Ovary (tissue), 9 donors: ENCODE measurements around the gene JADE2. TPM values are rescaled to one million over a fixed set of nuclear protein-coding genes. Genes with fewer than 3 reads are reported as not detected.

ENCODE experiments used
- DNase-seq, 5 donors: peaks; one replicate each; pipeline ENCODE4 v3.0.0-alpha.2; 2019 to 2020
- H3K27ac ChIP-seq, 2 donors: fragments of 200-600 bp; one replicate each; pipeline versions ENCODE4 v1.5.1 to v1.8.0; 2019 to 2022
- H3K27me3 ChIP-seq: fragments of 200-600 bp; one replicate; pipeline ENCODE4 v1.8.0; 2022
- H3K36me3 ChIP-seq: fragments of 200-600 bp; sonication (generic); one replicate; pipeline ENCODE4 v1.5.1; 2019
- H3K4me1 ChIP-seq: one replicate; pipeline ENCODE4 v1.8.1; 2013; ENCODE audit warnings: mild to moderate bottlenecking, moderate library complexity; ENCODE audit not compliant: insufficient read depth
- H3K4me3 ChIP-seq: fragments of 200-600 bp; sonication (generic); one replicate; pipeline ENCODE4 v1.5.1; 2017
- H3K9me3 ChIP-seq, 2 donors: fragments of 200-600 bp in 1 of 2; sonication (generic) in 1 of 2; one replicate each; pipeline versions ENCODE4 v1.5.1 to v1.8.1; 2013 to 2019; ENCODE audit warnings: mild to moderate bottlenecking in 1 of 2, moderate library complexity in 1 of 2
- EP300 ChIP-seq: sonication (generic); formaldehyde crosslinking; IDR thresholded peaks from one replicate; pipeline ENCODE4 v1.6.1; 2017; ENCODE audit warnings: antibody characterized with exemption
- POLR2A ChIP-seq: fragments of 450-650 bp; IDR thresholded peaks from one replicate; pipeline ENCODE4 v1.6.1; 2017; ENCODE audit warnings: antibody characterized with exemption, mild to moderate bottlenecking, moderate library complexity
- WGBS, 3 donors: extraction: QIAGEN DNeasy Blood & Tissue Kit in 1 of 3; methylation state at CpG; one replicate each; pipeline versions ENCODE4 v1.1.5 to v1.1.7; 2013 to 2017; 5-methylcytosine and 5-hydroxymethylcytosine counted together
- intact Hi-C, 4 donors: fragments of 100-400 bp; cut with DNase I; formaldehyde crosslinking; loops; one replicate each; pipeline versions ENCODE4 v1.11.0 to v1.15.1; 2022 to 2023
- polyA plus RNA-seq, 2 donors: library from polyadenylated mRNA; stranded (reverse); fragments of 200-250 nt in 1 of 2; fragments of 350-450 nt in 1 of 2; fragmentation: Illumina TruSeq in 1 of 2; extraction: RNeasy Lipid Tissue Mini Kit (QIAGEN cat#74804) in 1 of 2; gene quantifications; one replicate each; pipeline ENCODE4 v1.2.3, GENCODE V29; 2013 to 2014
- total RNA-seq, 7 donors: library from RNA; depleted of rRNA in 2 of 7; stranded (reverse); fragments of >200 nt in 2 of 7; fragmentation: NEBNext Ultra II Directional in 3 of 7; extraction: Animal tissue kit (Norgen Biotek cat#: 25700) in 3 of 7; gene quantifications; one replicate each; pipeline versions ENCODE4 v1.1.0 to v1.2.4, GENCODE V29; 2016 to 2023
- TF ChIP-seq, protein P1 (sequence below), 3 donors: fragments of 450-650 bp in 2 of 3; fragments of 200-600 bp in 1 of 3; IDR thresholded peaks; one replicate each; pipeline versions ENCODE4 v1.5.1 to v1.8.0; 2016 to 2022; ENCODE audit warnings: antibody characterized with exemption in 3 of 3, mild to moderate bottlenecking in 1 of 3
- donor health status: DM: no; HTN: no; CAD: no; lungs with moderate emphysema.
- donor health status: DM: no; HTN: no; CAD: no.
- donor health status: Bipolar disorder and iron deficiency.
- donor health status: DM: yes; HTN: yes; CAD: no.
- donor health status: DM: no; HTN: no; CAD: no.
- donor health status: DM: yes; HTN: yes; CAD: no.

The JADE2 gene
- total and polyA plus RNA-seq, 9 donors: 23.2 to 82.9 (median 66.0) TPM

DNA sequence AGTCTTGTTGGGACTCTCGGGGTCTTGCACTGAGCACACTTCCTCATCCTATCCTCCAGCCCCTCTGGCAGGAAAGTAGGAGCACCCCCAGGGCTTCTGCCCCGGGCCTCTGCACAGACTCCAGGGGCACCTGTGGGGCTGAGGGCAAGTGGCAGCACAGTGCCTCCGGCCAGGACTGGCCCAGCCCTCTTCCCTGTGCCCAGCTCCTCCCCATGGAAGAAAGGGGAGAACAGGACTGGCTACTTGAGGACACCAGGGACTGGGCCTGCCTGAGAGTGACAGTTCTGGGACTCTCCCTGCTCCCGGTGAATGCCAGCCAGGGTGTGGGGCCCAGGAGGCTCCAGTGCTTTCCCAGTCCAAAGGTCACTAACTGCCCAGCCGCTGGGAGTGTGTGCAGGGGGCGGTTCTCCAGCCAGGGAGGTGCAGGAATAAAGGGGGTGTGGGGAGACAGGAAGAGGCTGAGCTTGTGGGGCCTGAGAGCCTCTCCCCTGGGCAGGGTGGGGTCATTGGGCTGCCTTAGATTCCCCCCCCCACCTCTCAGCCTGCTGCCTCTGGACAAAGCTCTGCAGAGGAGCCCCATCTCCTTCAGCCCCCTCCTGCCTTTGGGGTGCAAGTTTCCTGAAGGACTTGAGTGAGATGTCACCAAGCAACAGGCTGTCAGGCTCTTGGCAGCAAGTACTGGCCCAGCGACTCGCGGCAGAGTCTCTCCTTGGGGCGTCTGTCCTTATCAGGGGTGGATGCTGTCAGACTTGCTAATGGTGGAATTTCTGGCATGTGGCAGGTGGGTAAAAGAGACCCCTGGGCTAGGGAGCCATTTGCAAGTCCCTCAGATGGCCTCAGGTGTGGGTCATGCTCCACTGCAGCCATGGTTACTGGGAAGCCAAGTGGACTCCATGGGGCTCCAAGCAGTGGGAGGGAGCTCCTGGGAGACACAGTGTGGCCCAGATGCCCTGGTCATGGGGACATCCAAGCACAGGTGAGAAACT lies 19.1 kb upstream of the JADE2 start:
- intact Hi-C loops: no loop called here
- Histone ChIP-seq H3K9me3 (no peaks in the 10 kb centered on the region), H3K27ac (no peak overlapping the region), H3K36me3 (no peaks in the 10 kb centered on the region), H3K4me1 (peaks cover 7% of the 10 kb centered on the region), H3K4me3 (peak overlapping the region; percentile 22), H3K27me3 (no peaks in the 10 kb centered on the region)
- DNase-seq: peak in 2 of 5 donors; percentile 38 to 39
- 66 to 69% (median 68%) methylated on average over 10 of the region's 10 CpGs for WGBS, 3 donors
- TF ChIP-seq POLR2A (no peak), EP300 (no peak)
- TF ChIP-seq, protein P1, sequence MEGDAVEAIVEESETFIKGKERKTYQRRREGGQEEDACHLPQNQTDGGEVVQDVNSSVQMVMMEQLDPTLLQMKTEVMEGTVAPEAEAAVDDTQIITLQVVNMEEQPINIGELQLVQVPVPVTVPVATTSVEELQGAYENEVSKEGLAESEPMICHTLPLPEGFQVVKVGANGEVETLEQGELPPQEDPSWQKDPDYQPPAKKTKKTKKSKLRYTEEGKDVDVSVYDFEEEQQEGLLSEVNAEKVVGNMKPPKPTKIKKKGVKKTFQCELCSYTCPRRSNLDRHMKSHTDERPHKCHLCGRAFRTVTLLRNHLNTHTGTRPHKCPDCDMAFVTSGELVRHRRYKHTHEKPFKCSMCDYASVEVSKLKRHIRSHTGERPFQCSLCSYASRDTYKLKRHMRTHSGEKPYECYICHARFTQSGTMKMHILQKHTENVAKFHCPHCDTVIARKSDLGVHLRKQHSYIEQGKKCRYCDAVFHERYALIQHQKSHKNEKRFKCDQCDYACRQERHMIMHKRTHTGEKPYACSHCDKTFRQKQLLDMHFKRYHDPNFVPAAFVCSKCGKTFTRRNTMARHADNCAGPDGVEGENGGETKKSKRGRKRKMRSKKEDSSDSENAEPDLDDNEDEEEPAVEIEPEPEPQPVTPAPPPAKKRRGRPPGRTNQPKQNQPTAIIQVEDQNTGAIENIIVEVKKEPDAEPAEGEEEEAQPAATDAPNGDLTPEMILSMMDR (IDR thresholded peaks at IDR 0.05): no peak

DNA sequence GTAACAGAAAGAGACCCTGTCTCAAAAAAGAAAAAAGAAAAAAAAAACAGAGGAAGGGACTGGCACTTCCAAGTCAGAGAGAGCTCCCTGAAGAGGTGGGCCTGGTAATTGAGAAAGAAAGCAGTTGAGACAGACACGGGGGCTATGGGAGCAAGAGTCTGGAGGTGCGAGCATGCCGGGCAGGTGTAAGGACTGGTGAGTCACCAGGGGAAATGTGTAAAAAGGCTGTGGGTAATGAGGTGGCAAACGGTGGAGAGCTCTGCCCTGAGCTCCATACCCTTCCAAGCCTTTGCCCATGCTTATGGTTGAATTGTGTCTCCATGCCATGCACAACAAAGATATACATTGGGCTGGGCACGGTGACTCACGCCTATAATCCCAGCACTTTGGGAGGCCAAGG lies 18.0 kb upstream of the JADE2 start:
- H3K27me3 ChIP-seq: no peaks in the 10 kb centered on the region
- H3K27ac ChIP-seq: no peak overlapping the region
- no peaks in the 10 kb centered on the region for H3K9me3 ChIP-seq
- H3K36me3 ChIP-seq: no peaks in the 10 kb centered on the region
- peak in 1 of 5 donors; percentile 17 for DNase-seq
- H3K4me3 ChIP-seq: no peak overlapping the region
- peaks cover 17% of the 10 kb centered on the region for H3K4me1 ChIP-seq
- WGBS, 3 donors: 86 to 93% (median 90%) methylated on average over 6 of the region's 6 CpGs
- intact Hi-C loops: no loop called here
- no peak for TF ChIP-seq POLR2A
- TF ChIP-seq, protein P1 (IDR thresholded peaks at IDR 0.05): no peak

DNA sequence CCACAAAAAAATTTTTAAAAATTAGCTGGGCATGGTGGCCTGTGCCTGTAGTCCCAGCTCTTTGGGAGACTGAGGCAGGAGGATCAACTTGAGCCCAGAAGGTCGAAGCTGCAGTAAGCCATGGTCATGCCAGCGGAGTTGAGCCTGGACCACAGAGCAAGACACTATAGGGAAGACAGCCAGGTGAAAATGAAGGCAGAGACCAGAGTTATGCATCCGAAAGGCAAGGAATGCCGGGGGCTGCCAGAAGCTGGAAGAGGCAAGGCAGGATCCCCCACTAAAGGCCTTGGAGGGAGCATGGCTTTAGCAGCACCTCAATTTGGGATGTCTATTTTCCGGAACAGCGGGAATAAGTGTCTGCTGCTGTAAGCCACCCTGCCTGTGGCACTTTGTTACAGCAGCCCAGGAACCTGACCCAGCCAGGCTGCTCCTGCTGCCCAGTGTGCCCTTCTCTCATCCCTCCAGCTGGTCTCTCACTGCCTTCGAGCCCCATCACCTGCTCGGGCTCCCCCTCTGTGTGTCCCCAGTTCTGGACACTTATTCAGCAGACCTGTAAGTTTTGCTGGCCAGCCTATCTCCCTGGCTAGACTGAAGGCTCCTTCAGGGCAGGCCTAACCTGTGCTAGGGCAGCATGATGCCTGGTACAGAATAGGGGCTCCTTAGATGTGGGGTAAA lies 16.8 kb upstream of the JADE2 start:
- Histone ChIP-seq H3K9me3 (no peaks in the 10 kb centered on the region), H3K36me3 (no peaks in the 10 kb centered on the region), H3K4me1 (peaks cover 17% of the 10 kb centered on the region), H3K4me3 (no peak overlapping the region), H3K27me3 (no peaks in the 10 kb centered on the region), H3K27ac (no peak overlapping the region)
- intact Hi-C loops: no loop called here
- TF ChIP-seq EP300 (no peak), POLR2A (no peak)
- TF ChIP-seq, protein P1 (IDR thresholded peaks at IDR 0.05): no peak
- WGBS, 3 donors: 85 to 87% (median 86%) methylated on average over 8 of the region's 8 CpGs
- peak in 1 of 5 donors; percentile 23 for DNase-seq

DNA sequence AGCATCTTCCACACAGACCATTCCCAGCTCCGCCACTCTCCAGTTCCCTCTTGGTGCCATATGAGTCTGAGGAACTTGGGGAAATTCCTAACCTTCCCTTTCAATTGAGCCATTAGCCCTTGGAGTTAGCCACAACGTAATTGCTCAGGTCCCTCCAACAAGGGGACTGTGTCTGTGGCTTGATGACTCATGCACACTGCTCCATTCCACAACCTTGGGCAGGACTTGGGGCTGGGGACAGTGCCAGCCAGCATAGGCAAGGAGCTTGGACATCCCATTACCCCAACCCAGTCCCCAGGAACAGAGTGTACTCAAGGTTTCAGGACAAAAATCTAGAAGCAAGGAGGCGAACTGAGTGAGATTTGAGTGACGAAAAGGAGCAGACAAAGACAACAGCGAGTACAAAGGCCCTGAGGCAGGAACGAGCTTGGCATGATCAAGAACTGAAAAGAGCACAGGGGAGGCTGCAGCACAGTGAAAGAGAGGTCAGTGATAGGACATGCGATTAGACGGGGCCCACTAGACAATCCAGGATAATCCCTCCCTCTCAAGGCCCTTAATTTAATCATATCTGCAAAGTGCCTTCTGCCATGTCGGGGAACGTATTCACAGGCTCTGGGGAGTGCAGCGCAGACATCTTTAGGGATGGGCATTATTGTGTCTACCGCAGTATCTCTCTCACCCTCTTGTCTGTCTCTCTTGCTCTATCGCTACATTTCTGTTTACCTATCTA lies 16.0 kb upstream of the JADE2 start:
- no peaks in the 10 kb centered on the region for H3K36me3 ChIP-seq
- no peaks in the 10 kb centered on the region for H3K27me3 ChIP-seq
- H3K4me1 ChIP-seq: peaks cover 15% of the 10 kb centered on the region
- H3K9me3 ChIP-seq: no peaks in the 10 kb centered on the region
- H3K4me3 ChIP-seq: no peak overlapping the region
- DNase-seq: no peak
- 90 to 94% (median 91%) methylated on average over 13 of the region's 13 CpGs for WGBS, 3 donors
- no peak for TF ChIP-seq EP300
- no peak for TF ChIP-seq POLR2A
- TF ChIP-seq, protein P1 (IDR thresholded peaks at IDR 0.05): no peak
- no peak overlapping the region for H3K27ac ChIP-seq
- intact Hi-C loops: loop anchor here in 2 of 4 donors (5.0 kb wide), 1 partner anchor 42 kb away; no protein-coding TSS in a partner anchor
